ENCODE measurements around the gene OR52I2.

DNA sequence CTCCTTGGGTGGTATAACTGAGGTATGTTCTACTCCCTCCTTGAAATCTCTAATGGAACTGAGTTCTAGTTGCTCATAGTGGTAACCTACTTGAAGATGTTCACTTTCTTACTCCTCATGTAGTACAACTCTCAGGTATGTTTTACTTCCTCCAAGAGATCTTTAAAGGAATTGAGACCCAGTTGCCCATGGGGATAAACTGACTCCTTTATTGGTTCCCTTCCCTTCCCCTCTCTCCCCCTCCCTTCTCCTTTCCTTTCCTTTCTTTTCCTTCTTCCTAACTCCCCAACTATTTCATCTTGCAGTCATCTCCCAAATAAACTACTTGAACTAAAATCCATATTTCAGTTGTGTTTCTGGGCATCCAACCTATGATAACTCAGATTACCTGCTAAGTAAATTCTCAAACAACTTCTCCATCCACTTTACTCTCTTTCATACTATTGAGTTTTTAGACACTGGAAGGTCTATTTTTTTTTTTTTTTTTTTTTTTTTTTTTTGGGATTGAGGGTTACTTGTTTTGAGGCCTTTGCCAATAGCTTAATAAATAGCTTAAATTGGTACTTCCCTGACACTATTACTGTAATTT, 34.4 kb downstream of the OR52I2 start:
- TF ChIP-seq, protein P1, sequence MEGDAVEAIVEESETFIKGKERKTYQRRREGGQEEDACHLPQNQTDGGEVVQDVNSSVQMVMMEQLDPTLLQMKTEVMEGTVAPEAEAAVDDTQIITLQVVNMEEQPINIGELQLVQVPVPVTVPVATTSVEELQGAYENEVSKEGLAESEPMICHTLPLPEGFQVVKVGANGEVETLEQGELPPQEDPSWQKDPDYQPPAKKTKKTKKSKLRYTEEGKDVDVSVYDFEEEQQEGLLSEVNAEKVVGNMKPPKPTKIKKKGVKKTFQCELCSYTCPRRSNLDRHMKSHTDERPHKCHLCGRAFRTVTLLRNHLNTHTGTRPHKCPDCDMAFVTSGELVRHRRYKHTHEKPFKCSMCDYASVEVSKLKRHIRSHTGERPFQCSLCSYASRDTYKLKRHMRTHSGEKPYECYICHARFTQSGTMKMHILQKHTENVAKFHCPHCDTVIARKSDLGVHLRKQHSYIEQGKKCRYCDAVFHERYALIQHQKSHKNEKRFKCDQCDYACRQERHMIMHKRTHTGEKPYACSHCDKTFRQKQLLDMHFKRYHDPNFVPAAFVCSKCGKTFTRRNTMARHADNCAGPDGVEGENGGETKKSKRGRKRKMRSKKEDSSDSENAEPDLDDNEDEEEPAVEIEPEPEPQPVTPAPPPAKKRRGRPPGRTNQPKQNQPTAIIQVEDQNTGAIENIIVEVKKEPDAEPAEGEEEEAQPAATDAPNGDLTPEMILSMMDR (IDR thresholded peaks at IDR 0.05; ENCODE audit: low read depth, low read length), result no peak
- TF ChIP-seq POLR2A (IDR thresholded peaks at IDR 0.05; ENCODE audit: extremely low read depth, insufficient read length), result no peak
